Esophagus squamous epithelium (tissue), 5 donors: ENCODE results near the gene CRYBA1. TPM values are rescaled to one million over a fixed set of nuclear protein-coding genes. Genes with fewer than 3 reads are reported as not detected.

Experiments
- DNase-seq: peaks from one replicate; lab custom pipeline; 2025; lab: John Stamatoyannopoulos, UW
- H3K27ac ChIP-seq, 4 donors: fragments of 200-600 bp; sonication (generic); one replicate each; pipeline ENCODE4 v1.5.1; 2016 to 2019; ENCODE audit warnings: mild to moderate bottlenecking in 1 of 4
- H3K27me3 ChIP-seq, 4 donors: fragments of 200-600 bp; sonication (generic); 1 replicate in 3 of 4; 2 replicates in 1 of 4; pipeline versions ENCODE4 v1.5.1 to v1.6.0; 2017 to 2021; ENCODE audit warnings: antibody characterized with exemption in 1 of 4
- H3K36me3 ChIP-seq, 3 donors: fragments of 200-600 bp; sonication (generic); one replicate each; pipeline ENCODE4 v1.5.1; 2016 to 2019
- H3K4me1 ChIP-seq, 3 donors: fragments of 200-600 bp; sonication (generic); one replicate each; pipeline ENCODE4 v1.5.1; 2017 to 2019
- H3K4me3 ChIP-seq, 4 donors: fragments of 200-600 bp; sonication (generic); 1 replicate in 3 of 4; 2 replicates in 1 of 4; pipeline ENCODE4 v1.5.1; 2016 to 2019; ENCODE audit warnings: mild to moderate bottlenecking in 2 of 4, moderate library complexity in 1 of 4
- H3K9me3 ChIP-seq, 3 donors: fragments of 200-600 bp; sonication (generic); one replicate each; pipeline ENCODE4 v1.5.1; 2016 to 2019
- CTCF ChIP-seq, 6 experiments: fragments of 450-650 bp in 4 of 6; fragments of 200-600 bp in 2 of 6; sonication (generic) in 2 of 6; IDR thresholded peaks; one replicate each; pipeline ENCODE4 v1.5.1; 2016 to 2019; ENCODE audit warnings: antibody characterized with exemption in 6 of 6, mild to moderate bottlenecking in 4 of 6, moderate library complexity in 4 of 6
- POLR2A ChIP-seq, 4 donors: fragments of 450-650 bp; IDR thresholded peaks; one replicate each; pipeline ENCODE4 v1.6.1; 2017; ENCODE audit warnings: antibody characterized with exemption in 4 of 4, mild to moderate bottlenecking in 4 of 4, moderate library complexity in 3 of 4
- WGBS, 2 donors: methylation state at CpG; one replicate each; pipeline ENCODE4 v1.1.5; 2018; 5-methylcytosine and 5-hydroxymethylcytosine counted together
- intact Hi-C: fragments of 100-400 bp; cut with DNase I; formaldehyde crosslinking; loops from one replicate; pipeline ENCODE4 v1.15.0; 2022
- total RNA-seq, 4 donors: library from RNA; depleted of rRNA; stranded (reverse); fragments of >200 nt; gene quantifications; one replicate each; pipeline ENCODE4 v1.1.0, GENCODE V29; 2016
- donor health status: DM: yes; HTN: yes; CAD: no.

Gene CRYBA1
- total RNA-seq, 4 donors from 2014 or later = not detected

GRCh38 chr17:29242790-29243189, 3.9 kb upstream of the CRYBA1 start:
- H3K4me1 ChIP-seq = peaks cover 3 to 13% (median 5%) of the 10 kb centered on the region in 3 donors
- no peaks in the 10 kb centered on the region for H3K36me3 ChIP-seq
- H3K27ac ChIP-seq = no peak overlapping the region
- no peak overlapping the region for H3K4me3 ChIP-seq
- 93 to 98% methylated on average over 5 to 6 of the region's 6 CpGs for WGBS, 2 donors
- no peaks in the 10 kb centered on the region for H3K27me3 ChIP-seq
- TF ChIP-seq POLR2A (IDR thresholded peaks at IDR 0.05) (no peak), CTCF (IDR thresholded peaks at IDR 0.05) (no peak)
- DNase-seq = no peak
- no peaks in the 10 kb centered on the region for H3K9me3 ChIP-seq
- intact Hi-C loops = no loop called here

GRCh38 chr17:29243792-29244191, 2.9 kb upstream of the CRYBA1 start:
- peaks cover 3 to 13% (median 5%) of the 10 kb centered on the region in 3 donors for H3K4me1 ChIP-seq
- no peaks in the 10 kb centered on the region for H3K36me3 ChIP-seq
- no peaks in the 10 kb centered on the region for H3K9me3 ChIP-seq
- H3K4me3 ChIP-seq = no peak overlapping the region
- WGBS, 2 donors = 56 to 73% methylated on average over 4 of the region's 4 CpGs
- intact Hi-C loops = no loop called here
- DNase-seq = no peak
- no peaks in the 10 kb centered on the region for H3K27me3 ChIP-seq
- TF ChIP-seq POLR2A (IDR thresholded peaks at IDR 0.05) (no peak), CTCF (IDR thresholded peaks at IDR 0.05) (peak in 2 of 6 experiments; percentile 10 to 28)
- no peak overlapping the region for H3K27ac ChIP-seq

- 84 to 87% methylated on average over 5 of the region's 6 CpGs for WGBS, 2 donors
Measured at GRCh38 chr17:29245401-29245800, 1.3 kb upstream of the CRYBA1 start.

GRCh38 chr17:29247219-29247618, 560 bp downstream of the CRYBA1 start:
- no peak overlapping the region for H3K4me3 ChIP-seq
- 68 to 70% methylated on average over 2 of the region's 2 CpGs for WGBS, 2 donors
- DNase-seq = no peak
- H3K27ac ChIP-seq = no peak overlapping the region
- intact Hi-C loops = no loop called here
- TF ChIP-seq CTCF (IDR thresholded peaks at IDR 0.05) = no peak
- TF ChIP-seq POLR2A (IDR thresholded peaks at IDR 0.05) = no peak
- H3K36me3 ChIP-seq = no peaks in the 10 kb centered on the region
- peaks cover 0 to 10% (median under 1%) of the 10 kb centered on the region in 3 donors for H3K4me1 ChIP-seq
- H3K9me3 ChIP-seq = no peaks in the 10 kb centered on the region
- no peaks in the 10 kb centered on the region for H3K27me3 ChIP-seq

More at GRCh38 chr17:29245401-29245800, 1.3 kb upstream of the CRYBA1 start:
- Histone ChIP-seq H3K27me3 (no peaks in the 10 kb centered on the region), H3K36me3 (no peaks in the 10 kb centered on the region), H3K4me3 (no peak overlapping the region), H3K9me3 (no peaks in the 10 kb centered on the region), H3K27ac (no peak overlapping the region), H3K4me1 (peaks cover 3 to 12% (median 5%) of the 10 kb centered on the region in 3 donors)
- intact Hi-C loops = no loop called here
- no peak for DNase-seq
- TF ChIP-seq CTCF (IDR thresholded peaks at IDR 0.05) (no peak), POLR2A (IDR thresholded peaks at IDR 0.05) (no peak)

GRCh38 chr17:29248845-29249244, 2.2 kb downstream of the CRYBA1 start:
- peaks cover 0 to under 1% (median 0%) of the 10 kb centered on the region in 3 donors for H3K36me3 ChIP-seq
- no peaks in the 10 kb centered on the region for H3K9me3 ChIP-seq
- no peak overlapping the region for H3K27ac ChIP-seq
- no peaks in the 10 kb centered on the region for H3K27me3 ChIP-seq
- no peak for TF ChIP-seq POLR2A (IDR thresholded peaks at IDR 0.05)
- no peak for TF ChIP-seq CTCF (IDR thresholded peaks at IDR 0.05)
- WGBS, 2 donors = 62 to 79% methylated on average over 3 to 4 of the region's 5 CpGs
- no peak for DNase-seq
- peaks cover 3 to 18% (median 4%) of the 10 kb centered on the region in 3 donors for H3K4me1 ChIP-seq
- H3K4me3 ChIP-seq = no peak overlapping the region
- intact Hi-C loops = no loop called here
